ENCODE results near the gene GAL3ST2.
"Not testable (repeated sequence)": the region's sequence is repeated elsewhere in the genome, so short reads cannot be mapped to it uniquely, and the experiment has no call there.

The GAL3ST2 gene

GRCh38 chr2:241820625-241821384, 44.2 kb downstream of the GAL3ST2 start:
- no peak for DNase-seq (ENCODE audit: low spot score)

DNA sequence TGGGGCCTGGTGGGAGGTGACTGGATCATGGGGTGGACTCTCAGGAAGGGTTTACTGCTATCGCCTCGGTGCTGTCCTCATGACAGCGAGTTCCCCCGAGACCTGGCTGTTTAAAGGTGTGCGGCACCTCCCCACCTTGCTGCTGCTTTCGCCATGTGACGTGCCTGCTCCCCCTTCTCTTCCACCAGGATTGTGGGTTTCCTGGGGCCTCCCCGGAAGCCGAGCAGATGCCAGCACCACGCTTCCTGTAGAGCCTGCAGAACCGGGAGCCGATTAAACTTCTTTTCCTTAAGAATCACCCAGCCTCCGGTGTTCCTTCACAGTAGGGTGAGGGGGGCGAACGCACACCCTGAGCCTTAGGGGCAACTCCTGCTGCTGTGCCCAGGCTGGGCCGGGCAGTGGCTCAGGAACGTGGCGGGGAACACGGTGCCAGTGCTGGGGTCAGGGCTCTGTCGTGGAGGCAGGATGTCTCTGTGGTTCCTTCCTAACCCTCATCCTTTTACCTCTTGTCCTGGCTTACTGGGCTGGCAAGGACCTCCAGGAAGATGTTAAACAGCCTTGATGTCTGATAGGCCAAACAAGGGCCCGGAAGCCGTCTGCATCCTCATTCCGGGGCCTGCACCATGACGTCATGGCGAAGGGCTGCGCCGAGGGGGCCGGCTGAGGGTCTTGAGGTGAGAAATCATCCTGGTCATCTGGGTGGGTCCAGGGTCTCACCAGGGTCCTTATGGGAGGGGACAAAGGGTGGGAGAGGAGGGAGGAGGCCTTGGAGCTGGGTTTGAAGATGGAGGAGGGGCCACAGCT, 45.0 kb downstream of the GAL3ST2 start:
- no peak for DNase-seq (ENCODE audit: low spot score)

DNA sequence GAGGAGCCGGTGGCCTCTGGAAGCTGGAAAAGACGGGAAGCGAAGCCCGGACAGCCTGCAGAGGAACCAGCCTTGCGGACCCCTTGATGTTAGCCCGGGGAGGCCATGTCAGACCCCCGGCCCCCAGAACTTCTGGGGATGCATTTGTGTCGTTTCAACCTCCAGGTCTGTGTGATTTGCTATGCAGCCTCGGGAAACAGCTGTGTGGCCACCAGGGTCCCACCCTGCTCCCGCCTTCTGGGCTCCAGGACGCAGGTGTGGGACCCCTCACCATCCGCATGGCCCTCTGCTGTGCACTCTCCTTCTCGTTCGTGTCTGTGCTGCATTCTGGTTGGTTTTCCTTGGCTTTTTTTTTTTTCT, 45.6 kb downstream of the GAL3ST2 start:
- no peak for DNase-seq (ENCODE audit: low spot score)

GRCh38 chr2:241823531-241824437, 47.2 kb downstream of the GAL3ST2 start:
- not testable (repeated sequence) for DNase-seq (ENCODE audit: low spot score)

DNA sequence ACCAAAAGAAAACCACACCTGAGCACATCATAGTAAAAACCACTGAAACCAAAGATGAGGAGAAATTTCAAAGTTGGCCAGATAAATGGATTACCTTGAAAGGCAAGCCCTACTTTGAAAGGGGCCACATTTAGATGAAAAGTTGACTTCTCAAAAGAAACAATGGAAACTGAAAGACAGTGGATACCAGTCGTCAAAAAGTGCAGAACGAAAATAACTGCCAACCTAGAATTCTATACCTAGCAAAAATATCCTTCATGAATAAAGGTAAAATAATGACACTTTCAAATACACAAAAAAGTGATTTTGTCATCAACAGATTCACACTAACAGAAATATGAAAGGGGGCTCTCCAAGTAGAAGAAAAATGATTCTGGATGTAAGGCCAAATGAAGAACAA, 50.8 kb downstream of the GAL3ST2 start:
- DNase-seq (ENCODE audit: low spot score): no peak

- DNase-seq (ENCODE audit: low spot score): no peak
Measured at GRCh38 chr2:241833101-241833663, 56.6 kb downstream of the GAL3ST2 start.

DNA sequence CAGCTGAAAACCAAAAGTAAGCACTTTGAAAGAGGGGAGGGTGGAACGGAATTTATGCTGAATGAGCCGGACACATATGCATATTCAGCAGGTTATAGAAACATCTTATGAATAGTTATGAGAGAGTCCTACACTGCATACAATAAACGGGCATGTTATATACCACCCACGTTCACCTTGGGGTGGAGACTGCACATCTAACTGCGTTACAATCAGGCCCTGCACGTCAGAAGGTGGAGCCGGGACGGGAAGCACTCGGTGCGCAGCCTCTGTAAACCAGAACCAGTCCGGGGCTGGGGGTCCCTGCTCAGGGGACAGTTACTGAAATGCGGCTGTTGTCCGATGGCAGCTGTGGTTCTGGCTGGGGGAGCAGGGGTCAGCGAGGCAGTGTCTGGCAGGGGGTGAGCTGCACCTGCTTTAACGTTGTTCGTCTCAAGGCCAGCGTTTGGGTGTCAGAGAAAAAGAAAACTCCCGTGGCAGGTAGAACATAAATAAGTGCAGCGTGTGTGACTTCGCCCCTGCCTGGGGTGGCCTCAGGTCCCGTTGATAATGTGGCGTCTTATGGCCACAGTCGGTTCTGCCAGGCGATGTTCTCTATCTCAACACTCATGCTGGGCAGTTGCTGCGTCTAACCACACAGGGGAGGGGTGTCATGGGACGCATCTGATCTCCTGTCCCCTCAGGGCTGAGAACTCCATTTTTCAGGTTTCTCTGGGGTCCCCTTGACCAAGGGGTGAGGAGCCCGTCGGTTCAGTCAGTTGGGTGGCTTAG, 57.3 kb downstream of the GAL3ST2 start:
- DNase-seq (ENCODE audit: low spot score): not testable (repeated sequence)

GRCh38 chr2:241834527-241835210, 58.0 kb downstream of the GAL3ST2 start:
- DNase-seq (ENCODE audit: low spot score): no peak

DNA sequence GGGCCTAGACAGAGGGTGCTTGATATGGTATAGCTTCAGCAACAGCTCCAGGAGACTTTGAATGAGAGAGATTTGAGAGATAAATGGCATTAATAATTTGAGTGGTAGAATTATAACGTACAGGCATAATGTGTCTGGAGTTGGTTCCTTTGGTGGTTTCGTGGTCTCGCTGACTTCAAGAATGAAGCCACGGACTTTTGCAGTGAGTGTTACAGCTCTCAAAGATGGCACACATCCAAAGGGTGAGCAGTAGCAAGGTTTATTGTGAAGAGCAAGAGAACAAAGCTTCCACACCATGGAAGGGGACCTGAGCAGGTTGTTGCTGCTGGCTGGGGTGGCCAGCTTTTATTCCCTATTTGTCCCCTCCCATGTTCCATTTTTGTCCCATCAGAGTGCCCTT, 59.0 kb downstream of the GAL3ST2 start:
- no peak for DNase-seq (ENCODE audit: low spot score)

- DNase-seq (ENCODE audit: low spot score): no peak
Measured at GRCh38 chr2:241836292-241836691, 59.7 kb downstream of the GAL3ST2 start.

DNA sequence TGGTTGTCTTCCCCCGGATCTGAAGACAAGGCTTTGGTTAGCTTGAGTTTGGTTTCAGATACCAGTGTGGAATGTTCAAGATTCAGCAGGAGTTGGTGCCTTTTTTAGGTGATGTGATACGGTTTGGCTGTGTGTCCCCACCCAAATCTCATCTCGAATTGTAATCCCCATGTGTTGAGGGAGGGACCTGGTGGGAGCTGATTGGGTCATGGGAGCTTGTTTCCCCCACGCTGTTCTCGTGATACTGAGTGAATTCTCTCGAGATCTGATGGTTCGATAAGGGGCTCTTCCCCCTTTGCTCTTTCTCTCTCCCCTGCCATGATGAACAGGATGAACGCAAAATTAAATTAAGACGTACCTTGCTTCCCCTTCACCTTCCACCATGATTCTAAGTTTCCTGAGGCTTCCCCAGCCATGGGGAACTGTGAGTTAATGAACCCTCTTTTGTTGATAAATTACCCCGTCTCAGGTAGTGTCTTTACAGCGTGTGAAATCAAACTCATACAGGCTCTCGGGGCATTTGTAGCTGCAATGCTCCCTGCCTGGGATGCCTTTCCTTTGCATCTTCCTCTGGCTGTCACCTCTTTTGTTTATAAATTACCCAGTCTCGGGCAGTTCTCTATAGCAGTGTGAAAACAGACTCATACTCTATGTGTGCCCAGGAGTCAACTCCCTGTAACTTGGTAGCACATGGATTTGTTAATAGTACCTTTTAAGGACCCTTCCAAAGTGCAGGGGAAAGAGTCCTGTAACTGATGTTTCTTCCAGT, 60.8 kb downstream of the GAL3ST2 start:
- DNase-seq (ENCODE audit: low spot score): no peak

DNA sequence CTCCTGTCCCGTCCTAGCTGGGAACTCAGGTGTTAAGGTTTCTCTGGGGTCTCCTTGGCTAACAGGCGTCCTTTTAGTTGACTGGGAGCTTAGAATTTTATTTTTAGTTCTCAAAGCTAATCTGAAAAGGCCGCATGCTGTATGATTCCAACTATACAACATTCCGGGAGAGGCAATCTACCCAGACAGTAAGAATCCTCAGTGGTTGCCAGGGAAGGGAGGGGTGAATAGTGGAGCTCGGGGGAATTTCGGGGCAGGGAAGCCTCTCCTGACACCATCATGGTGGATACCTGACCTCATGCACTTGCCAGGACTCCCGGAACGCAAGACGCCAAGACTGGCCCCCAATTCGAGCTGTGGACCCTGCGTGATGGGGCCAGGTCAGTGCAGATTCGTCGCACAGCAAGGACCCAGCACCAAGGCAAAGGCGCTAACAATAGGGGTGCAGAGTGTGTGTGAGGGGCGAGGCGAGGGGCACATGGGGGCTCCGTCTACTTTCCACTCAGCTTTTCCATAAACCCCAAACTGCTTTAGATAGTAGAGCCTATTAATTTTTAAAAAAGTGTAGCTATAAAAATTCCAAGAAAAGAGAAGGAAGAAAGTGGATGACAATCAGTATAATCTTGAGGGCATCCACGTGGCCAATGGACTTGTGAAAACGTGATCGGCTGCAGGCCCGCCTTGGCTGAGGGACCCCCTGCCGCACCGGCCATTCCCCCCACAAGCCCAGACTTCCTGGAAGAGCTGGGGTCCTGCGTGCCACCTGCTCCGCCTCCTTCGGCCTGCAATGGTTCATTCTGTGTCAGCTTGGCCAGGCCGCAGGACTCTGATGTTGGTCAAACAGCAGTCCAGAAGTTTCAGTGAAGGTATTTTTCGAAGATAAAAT, 64.8 kb downstream of the GAL3ST2 start:
- no peak for DNase-seq (ENCODE audit: low spot score)

GRCh38 chr2:241842067-241842415, 65.4 kb downstream of the GAL3ST2 start:
- no peak for DNase-seq (ENCODE audit: low spot score)

DNA sequence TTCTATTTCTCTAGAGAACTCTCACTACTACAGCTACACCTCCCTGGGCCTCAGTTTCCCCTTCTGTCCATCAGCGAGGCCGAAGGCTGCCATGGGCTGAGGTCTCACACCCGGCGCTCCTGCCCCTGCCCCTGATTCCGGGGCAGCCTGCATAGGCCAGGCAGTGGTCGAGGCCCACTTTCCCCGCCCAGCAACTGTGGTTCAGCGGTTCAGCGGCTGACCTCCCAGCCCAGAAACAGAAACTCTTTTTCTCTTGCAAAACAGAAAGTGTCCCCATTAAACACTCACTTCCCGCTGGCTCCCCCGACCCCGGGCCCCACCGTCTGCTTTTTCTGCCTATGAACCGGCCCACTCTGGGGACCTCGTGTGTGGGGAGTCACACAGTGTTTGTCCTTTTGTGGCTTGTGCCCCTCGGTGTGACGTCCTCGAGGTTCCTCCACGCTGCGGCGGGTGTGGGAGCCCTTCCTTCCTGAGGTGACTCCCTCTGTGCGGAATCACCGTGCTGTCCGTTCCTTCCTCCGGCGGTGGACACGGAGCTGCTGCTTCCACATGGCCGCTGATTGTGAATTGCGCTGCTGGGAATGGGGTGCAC, 66.1 kb downstream of the GAL3ST2 start:
- no peak for DNase-seq (ENCODE audit: low spot score)

DNA sequence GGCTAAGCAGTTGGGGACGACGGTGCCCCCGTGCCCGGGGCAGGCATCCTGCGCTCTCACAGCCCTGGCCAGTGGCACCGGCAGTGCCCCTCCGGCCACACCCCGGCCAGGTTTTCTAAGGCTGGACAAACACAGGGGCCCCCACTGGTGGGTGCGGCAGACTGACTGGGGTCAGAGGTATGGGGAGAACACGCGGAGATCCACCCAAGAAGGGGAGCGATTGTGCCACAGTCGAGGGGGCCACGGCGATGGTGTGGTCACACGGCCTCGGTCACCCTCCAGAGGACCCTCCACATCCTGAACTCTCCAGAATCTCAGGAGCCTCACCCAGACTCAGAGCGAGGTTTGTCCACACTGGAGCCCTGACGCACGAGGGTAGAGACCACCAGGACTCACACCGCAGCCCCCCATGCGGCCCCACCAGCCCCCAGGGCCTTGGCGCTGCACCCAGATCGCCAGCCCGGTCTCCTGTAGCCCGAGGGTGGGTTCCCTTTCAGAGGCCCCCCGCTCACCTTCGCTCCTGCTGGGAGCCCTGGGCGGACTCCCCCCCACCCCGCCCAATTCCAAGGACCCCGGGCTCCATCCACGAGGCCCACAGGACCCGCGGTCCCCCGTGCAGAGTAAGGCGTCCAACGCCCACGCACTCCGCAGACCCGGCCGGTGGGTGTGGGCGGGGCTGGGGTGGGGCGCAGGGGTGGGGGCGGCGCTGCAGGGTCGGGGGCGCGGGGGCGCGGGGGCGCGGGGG, 66.9 kb downstream of the GAL3ST2 start:
- DNase-seq (ENCODE audit: low spot score): no peak

- DNase-seq (ENCODE audit: low spot score): no peak
Measured at GRCh38 chr2:241844066-241844728, 67.6 kb downstream of the GAL3ST2 start.

DNA sequence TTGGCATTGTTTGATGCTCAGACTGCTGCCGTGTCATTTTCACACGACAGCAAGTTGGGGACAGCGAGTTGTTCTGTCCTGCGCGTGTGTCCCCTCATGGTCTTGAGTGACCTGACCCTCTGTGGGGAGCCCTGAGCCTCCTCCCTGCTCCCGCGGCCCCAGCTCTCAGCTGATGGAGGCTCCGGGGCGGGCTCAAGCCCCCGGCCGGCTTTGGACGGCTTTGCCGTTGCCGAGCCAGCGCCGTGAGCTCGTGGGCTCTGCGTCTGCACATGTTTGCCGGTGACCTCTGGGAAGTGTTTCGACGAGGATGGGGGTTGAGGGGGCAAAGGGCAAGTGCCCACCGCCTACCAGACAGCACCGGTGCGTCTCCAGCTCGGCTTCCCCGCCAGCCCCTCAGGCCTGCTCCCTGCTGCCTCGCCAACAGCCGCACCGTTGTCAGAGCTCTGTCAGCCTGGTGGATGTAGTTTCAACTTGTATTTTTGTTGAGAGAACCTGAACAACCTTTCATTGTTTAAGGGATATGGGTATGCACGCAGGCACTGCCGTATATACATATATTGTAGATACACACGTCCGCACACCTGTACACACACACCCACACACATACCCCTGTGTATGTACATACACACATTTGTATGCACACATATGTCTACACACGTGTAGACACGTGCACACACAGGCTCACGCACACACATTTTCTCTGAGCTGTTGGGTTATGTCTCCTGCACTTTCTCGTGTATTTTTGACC, 68.4 kb downstream of the GAL3ST2 start:
- DNase-seq (ENCODE audit: low spot score): no peak

Data from cerebellar cortex (tissue), 1 donor.